HEK293 (cell line): ENCODE results near the gene RSRC2.

Source experiments
- CTCF ChIA-PET: fragments of 350-600 bp; formaldehyde crosslinking; extraction: SDS; loops from one replicate; lab custom pipeline; 2021; ENCODE audit warnings: antibody characterized with exemption; lab: Yijun Ruan, JAX
- POLR2A ChIA-PET: fragments of 300-600 bp; formaldehyde crosslinking; extraction: SDS; loops from one replicate; lab custom pipeline; 2020; ENCODE audit warnings: antibody characterized with exemption, inconsistent platforms; lab: Yijun Ruan, JAX
- H3K27ac ChIP-seq: fragments of 200-500 bp; sonication (Bioruptor generic); 2 replicates; pipeline ENCODE4 v1.5.1; 2014; ENCODE audit warnings: low read depth, low read length, control low read depth, inconsistent platforms; ENCODE audit errors: extremely low read depth
- H3K36me3 ChIP-seq, 2 experiments: fragments of 200-500 bp in 1 of 2; sonication (Bioruptor generic) in 1 of 2; 1 replicate in 1 of 2; 2 replicates in 1 of 2; pipeline ENCODE4 v1.5.1; 2014 to 2017; ENCODE audit warnings: inconsistent platforms in 2 of 2, low read length in 2 of 2; ENCODE audit not compliant: control insufficient read depth in 2 of 2, insufficient read depth in 1 of 2
- H3K4me1 ChIP-seq: fragments of 200-500 bp; sonication (Bioruptor generic); 2 replicates; pipeline ENCODE4 v1.5.1; 2014; ENCODE audit warnings: mild to moderate bottlenecking, low read length, inconsistent platforms; ENCODE audit not compliant: control insufficient read depth, insufficient read depth
- H3K4me3 ChIP-seq: 2 replicates; pipeline ENCODE4 v1.5.1; 2011; ENCODE audit warnings: low read depth, mild to moderate bottlenecking, control low read depth, low read length, moderate library complexity
- H3K9me3 ChIP-seq: fragments of 200-500 bp; sonication (Bioruptor generic); 2 replicates; pipeline ENCODE4 v1.5.1; 2014; ENCODE audit warnings: low read depth, low read length, inconsistent platforms; ENCODE audit not compliant: control insufficient read depth, insufficient read depth
- ATF2 ChIP-seq: fragments of 450-650 bp; formaldehyde crosslinking; IDR thresholded peaks from 2 replicates; pipeline ENCODE4 v1.5.1; 2016; ENCODE audit warnings: missing biosample characterization, missing genetic modification characterization, low read depth
- GFI1B ChIP-seq: fragments of 450-650 bp; formaldehyde crosslinking; IDR thresholded peaks from 2 replicates; pipeline ENCODE4 v1.5.1; 2016; ENCODE audit warnings: missing biosample characterization, missing genetic modification characterization
- HIC1 ChIP-seq: fragments of 450-650 bp; formaldehyde crosslinking; IDR thresholded peaks from 2 replicates; pipeline ENCODE4 v1.5.1; 2016; ENCODE audit warnings: missing biosample characterization, missing genetic modification characterization
- KLF10 ChIP-seq: fragments of 450-650 bp; IDR thresholded peaks from 2 replicates; pipeline ENCODE4 v1.5.1; 2018; ENCODE audit warnings: missing biosample characterization, mild to moderate bottlenecking, missing genetic modification characterization
- OSR2 ChIP-seq: fragments of 450-650 bp; formaldehyde crosslinking; IDR thresholded peaks from 2 replicates; pipeline ENCODE4 v1.5.1; 2016; ENCODE audit warnings: missing biosample characterization, missing genetic modification characterization
- PRDM6 ChIP-seq: fragments of 450-650 bp; formaldehyde crosslinking; IDR thresholded peaks from 2 replicates; pipeline ENCODE4 v1.5.1; 2017; ENCODE audit warnings: missing biosample characterization, missing genetic modification characterization
- ZBTB1 ChIP-seq: fragments of 450-650 bp; formaldehyde crosslinking; IDR thresholded peaks from 2 replicates; pipeline ENCODE4 v1.5.1; 2016; ENCODE audit warnings: missing biosample characterization, missing genetic modification characterization
- ZBTB7A ChIP-seq: fragments of 450-650 bp; formaldehyde crosslinking; IDR thresholded peaks from 2 replicates; pipeline ENCODE4 v1.5.1; 2016; ENCODE audit warnings: low read depth, missing biosample characterization, missing genetic modification characterization
- ZBTB8A ChIP-seq: fragments of 450-650 bp; formaldehyde crosslinking; IDR thresholded peaks from 2 replicates; pipeline ENCODE4 v1.5.1; 2016; ENCODE audit warnings: missing biosample characterization, missing genetic modification characterization
- ZIC2 ChIP-seq: fragments of 450-650 bp; formaldehyde crosslinking; IDR thresholded peaks from 2 replicates; pipeline ENCODE4 v1.5.1; 2016; ENCODE audit warnings: missing biosample characterization, missing genetic modification characterization
- ZNF140 ChIP-seq: fragments of 450-650 bp; formaldehyde crosslinking; IDR thresholded peaks from 2 replicates; pipeline ENCODE4 v1.5.1; 2016; ENCODE audit warnings: missing biosample characterization, missing genetic modification characterization
- ZNF16 ChIP-seq: fragments of 450-650 bp; formaldehyde crosslinking; IDR thresholded peaks from 2 replicates; pipeline ENCODE4 v1.5.1; 2016; ENCODE audit warnings: low read depth, missing biosample characterization, missing genetic modification characterization
- ZNF2 ChIP-seq: fragments of 450-650 bp; formaldehyde crosslinking; IDR thresholded peaks from 2 replicates; pipeline ENCODE4 v1.5.1; 2016; ENCODE audit warnings: missing biosample characterization, missing genetic modification characterization
- ZNF214 ChIP-seq: fragments of 450-650 bp; formaldehyde crosslinking; IDR thresholded peaks from 2 replicates; pipeline ENCODE4 v1.5.1; 2017; ENCODE audit warnings: missing biosample characterization, mild to moderate bottlenecking, missing genetic modification characterization, borderline replicate concordance
- ZNF23 ChIP-seq: fragments of 450-650 bp; formaldehyde crosslinking; IDR thresholded peaks from 2 replicates; pipeline ENCODE4 v1.5.1; 2016; ENCODE audit warnings: missing biosample characterization, missing genetic modification characterization, borderline replicate concordance
- ZNF280D ChIP-seq: fragments of 450-650 bp; formaldehyde crosslinking; IDR thresholded peaks from 2 replicates; pipeline ENCODE4 v1.5.1; 2016; ENCODE audit warnings: missing biosample characterization, missing genetic modification characterization
- ZNF311 ChIP-seq: fragments of 450-650 bp; formaldehyde crosslinking; IDR thresholded peaks from 2 replicates; pipeline ENCODE4 v1.5.1; 2017; ENCODE audit warnings: missing biosample characterization, missing genetic modification characterization, borderline replicate concordance
- ZNF37A ChIP-seq: fragments of 450-650 bp; IDR thresholded peaks from 2 replicates; pipeline ENCODE4 v1.5.1; 2018; ENCODE audit warnings: missing biosample characterization, missing genetic modification characterization
- ZNF560 ChIP-seq: fragments of 450-650 bp; formaldehyde crosslinking; IDR thresholded peaks from 2 replicates; pipeline ENCODE4 v1.5.1; 2017; ENCODE audit warnings: missing biosample characterization, missing genetic modification characterization, borderline replicate concordance
- ZNF561 ChIP-seq: fragments of 450-650 bp; IDR thresholded peaks from 2 replicates; pipeline ENCODE4 v1.5.1; 2018; ENCODE audit warnings: missing biosample characterization, missing genetic modification characterization, borderline replicate concordance
- ZNF600 ChIP-seq: fragments of 450-650 bp; formaldehyde crosslinking; IDR thresholded peaks from 2 replicates; pipeline ENCODE4 v1.5.1; 2016; ENCODE audit warnings: missing biosample characterization, missing genetic modification characterization
- ZNF623 ChIP-seq: fragments of 450-650 bp; formaldehyde crosslinking; IDR thresholded peaks from 2 replicates; pipeline ENCODE4 v1.5.1; 2016; ENCODE audit warnings: missing biosample characterization, missing genetic modification characterization
- ZNF645 ChIP-seq: fragments of 450-650 bp; formaldehyde crosslinking; IDR thresholded peaks from 2 replicates; pipeline ENCODE4; 2016; ENCODE audit warnings: missing biosample characterization, missing genetic modification characterization
- ZNF660 ChIP-seq: fragments of 450-650 bp; IDR thresholded peaks from 2 replicates; pipeline ENCODE4 v1.5.1; 2018; ENCODE audit warnings: missing biosample characterization, mild to moderate bottlenecking, missing genetic modification characterization
- ZNF777 ChIP-seq: fragments of 450-650 bp; formaldehyde crosslinking; IDR thresholded peaks from 2 replicates; pipeline ENCODE4 v1.5.1; 2017; ENCODE audit warnings: missing biosample characterization, missing genetic modification characterization, borderline replicate concordance
- ZNF791 ChIP-seq: fragments of 450-650 bp; formaldehyde crosslinking; IDR thresholded peaks from 2 replicates; pipeline ENCODE4 v1.5.1; 2016; ENCODE audit warnings: missing biosample characterization, missing genetic modification characterization

Gene RSRC2

GRCh38 chr12:122519418-122519817 is 7.3 kb downstream of the RSRC2 start (continued):
- no peak for TF ChIP-seq HIC1 (tag by site-specific recombination)

- Histone ChIP-seq H3K27ac (no peak overlapping the region), H3K4me1 (peaks cover 14% of the 10 kb centered on the region)
- CTCF ChIA-PET: no interaction called here
- no peak for TF ChIP-seq ZNF560 (tag by site-specific recombination)
- no peak for TF ChIP-seq ZNF2 (tag by site-specific recombination)
- TF ChIP-seq ZNF311: no peak
- TF ChIP-seq ZNF23 (tag by site-specific recombination): no peak
- TF ChIP-seq ZNF791 (tag by site-specific recombination): no peak
- no peak for TF ChIP-seq ZIC2 (tag by site-specific recombination)
- TF ChIP-seq ZNF214: no peak
- TF ChIP-seq ZNF645 (tag by site-specific recombination): no peak
- no peak for TF ChIP-seq ZNF280D (tag by site-specific recombination)
- TF ChIP-seq ZNF777 (tag by site-specific recombination): no peak
- TF ChIP-seq KLF10: no peak
- TF ChIP-seq ZBTB7A: no peak
- TF ChIP-seq GFI1B (tag by site-specific recombination): no peak
- no peak for TF ChIP-seq ZNF623
- TF ChIP-seq, all 188 proteins: peak for 0
- no peaks in the 10 kb centered on the region for H3K9me3 ChIP-seq
- POLR2A ChIA-PET: interaction anchor here (1.0 kb wide), 2 partner anchors 11 to 18 kb away, joined by 3 to 4 read pairs; partner anchors contain the start of gene ZCCHC8
- H3K4me3 ChIP-seq: no peak overlapping the region
- H3K36me3 ChIP-seq: peaks cover 93% of the 10 kb centered on the region in 2 experiments
These were observed 7.8 kb downstream of the RSRC2 start for GRCh38 chr12:122518908-122519307.

- POLR2A ChIA-PET: interaction anchor here (0.6 to 1.3 kb wide), 3 partner anchors 9 to 133 kb away, joined by 3 to 6 read pairs (median 4); partner anchors contain the start of genes KNTC1, RSRC2 and ZCCHC8
- H3K9me3 ChIP-seq: no peaks in the 10 kb centered on the region
- H3K4me1 ChIP-seq: peaks cover 4% of the 10 kb centered on the region; the same call in 1 of the 2 replicates
- no peak overlapping the region for H3K4me3 ChIP-seq
- H3K27ac ChIP-seq: no peak overlapping the region
- CTCF ChIA-PET: no interaction called here
- H3K36me3 ChIP-seq: peaks cover 95 to 99% of the 10 kb centered on the region in 2 experiments
- TF ChIP-seq OSR2 (no peak), ZBTB1 (tag by site-specific recombination) (no peak), ZNF600 (tag by site-specific recombination) (peak; percentile 42; the same call in 1 of the 2 replicates), ZNF660 (0 out of 2 replicates have a peak, but pooled peaks have one; percentile 44), ZNF214 (no peak), ZNF16 (tag by site-specific recombination) (no peak), ZNF561 (tag by site-specific recombination) (no peak), PRDM6 (peak; percentile 59), ZNF37A (tag by site-specific recombination) (no peak), ZNF140 (tag by site-specific recombination) (no peak), GFI1B (tag by site-specific recombination) (peak; percentile 98), ATF2 (tag by site-specific recombination) (no peak), ZBTB8A (no peak)
These were observed 8.9 kb downstream of the RSRC2 start for GRCh38 chr12:122517877-122518276.
